GM20000 (cell line): ENCODE measurements around the gene CFAP299.

ENCODE experiments used
- DNase-seq: peaks from one replicate; pipeline ENCODE4 v3.0.0; 2012; ENCODE audit warnings: low spot score
- CTCF ChIP-seq: IDR thresholded peaks from 2 replicates; pipeline ENCODE4 v1.5.1; 2012; ENCODE audit warnings: mild to moderate bottlenecking, control low read depth; ENCODE audit errors: extremely low read depth, missing control alignments

CFAP299 gene

GRCh38 chr4:80587871-80588385 is 252.4 kb downstream of the CFAP299 start:
- no peak for DNase-seq

GRCh38 chr4:80592950-80593349 is 257.4 kb downstream of the CFAP299 start:
- peak; percentile 6 for DNase-seq
- no peak for TF ChIP-seq CTCF

More at GRCh38 chr4:80587871-80588385, 252.4 kb downstream of the CFAP299 start:
- no peak for TF ChIP-seq CTCF

GRCh38 chr4:80594701-80595100 is 259.2 kb downstream of the CFAP299 start:
- no peak for TF ChIP-seq CTCF
- no peak for DNase-seq

GRCh38 chr4:80608281-80608980 is 272.9 kb downstream of the CFAP299 start:
- TF ChIP-seq CTCF = no peak
- DNase-seq = no peak

- TF ChIP-seq CTCF = no peak
- no peak for DNase-seq
Measured at GRCh38 chr4:80610199-80610598, 274.7 kb downstream of the CFAP299 start.

GRCh38 chr4:80610845-80611677 is 275.5 kb downstream of the CFAP299 start:
- DNase-seq = peak; percentile 4
- no peak for TF ChIP-seq CTCF

GRCh38 chr4:80611678-80611979 is 276.1 kb downstream of the CFAP299 start:
- no peak for DNase-seq
- no peak for TF ChIP-seq CTCF
